Neural crest cell (in vitro differentiated cells): ENCODE results near the gene VEZF1. TPM values are rescaled to one million over a fixed set of nuclear protein-coding genes. Genes with fewer than 3 reads are reported as not detected.

Experiments used
- DNase-seq: peaks from one replicate; pipeline ENCODE4 v3.0.0; 2021; ENCODE audit warnings: low read depth, mixed read lengths, low spot score
- H3K27ac Mint-ChIP-seq: one replicate; pipeline ENCODE4 v1.8.0; 2021; ENCODE audit warnings: mild to moderate bottlenecking, mixed read lengths; ENCODE audit not compliant: unreplicated experiment
- H3K27me3 Mint-ChIP-seq: 2 replicates; pipeline ENCODE4 v1.8.0; 2021; ENCODE audit warnings: low read depth, mild to moderate bottlenecking, mixed read lengths
- H3K36me3 Mint-ChIP-seq: 2 replicates; pipeline ENCODE4 v1.8.0; 2021; ENCODE audit warnings: low read depth, mild to moderate bottlenecking, mixed read lengths
- H3K4me1 Mint-ChIP-seq: 2 replicates; pipeline ENCODE4 v1.8.0; 2021; ENCODE audit warnings: mixed read lengths
- H3K4me3 Mint-ChIP-seq: one replicate; pipeline ENCODE4 v1.8.0; 2021; ENCODE audit warnings: mild to moderate bottlenecking, mixed read lengths
- H3K9me3 Mint-ChIP-seq: 2 replicates; pipeline ENCODE4 v1.8.0; 2021; ENCODE audit warnings: mixed read lengths
- CTCF ChIP-seq: fragments of 200-600 bp; sonication (generic); conservative IDR thresholded peaks from 2 replicates; pipeline ENCODE4 v1.5.0; 2021; ENCODE audit warnings: antibody characterized with exemption, mild to moderate bottlenecking
- long read RNA-seq: library from polyadenylated mRNA; unstranded; transcript quantifications from one replicate; pipeline ENCODE4 v2.0.0, GENCODE V29; 2020
- total RNA-seq: library from RNA; stranded (reverse); gene quantifications from 2 replicates; pipeline ENCODE4 v1.2.1, GENCODE V29; 2021

The VEZF1 gene
- 139 and 142 TPM in 2 replicates for total RNA-seq
- long read RNA-seq, transcript VEZF1-202 (6 exons, 2,321 nt) = major isoform, 8 of 34 reads
- long read RNA-seq, partial matches to known transcripts = 8 of 34 reads
- long read RNA-seq, other reads (novel, unspliced or antisense) = 17 of 34 reads

GRCh38 chr17:57987581-57988300 is at the start of gene VEZF1:
Gene VEZF1, minus strand, starts transcription at chr17:57988254. Its CDS starts 143 bp downstream, at chr17:57988111.
- TF ChIP-seq CTCF = no peak
- peaks cover 7% of the 10 kb centered on the region for H3K36me3 Mint-ChIP-seq
- peaks cover 85% of the 10 kb centered on the region for H3K4me1 Mint-ChIP-seq
- peak; percentile 67 for DNase-seq
- no peaks in the 10 kb centered on the region for H3K9me3 Mint-ChIP-seq
- H3K27me3 Mint-ChIP-seq = peaks cover 22% of the 10 kb centered on the region
- H3K27ac Mint-ChIP-seq = peak within 1 kb of the TSS; percentile 99
- peak within 1 kb of the TSS; percentile 97 for H3K4me3 Mint-ChIP-seq

- peaks cover 11% of the 10 kb centered on the region for H3K36me3 Mint-ChIP-seq
- H3K9me3 Mint-ChIP-seq = peaks cover 11% of the 10 kb centered on the region
- H3K27me3 Mint-ChIP-seq = no peaks in the 10 kb centered on the region
- no peak overlapping the region for H3K4me3 Mint-ChIP-seq
- no peak for TF ChIP-seq CTCF
- no peak overlapping the region for H3K27ac Mint-ChIP-seq
- no peak for DNase-seq
- peaks cover 10% of the 10 kb centered on the region for H3K4me1 Mint-ChIP-seq
Observed at GRCh38 chr17:58032691-58033415, 44.8 kb upstream of the VEZF1 start.

- Mint-ChIP-seq H3K4me3 (no peak overlapping the region), H3K4me1 (peaks cover 10% of the 10 kb centered on the region)
Observed at GRCh38 chr17:58028578-58028977, 40.5 kb upstream of the VEZF1 start.

GRCh38 chr17:58020401-58020800 is 32.3 kb upstream of the VEZF1 start:
- no peaks in the 10 kb centered on the region for H3K4me1 Mint-ChIP-seq
- H3K27ac Mint-ChIP-seq = no peak overlapping the region
- H3K27me3 Mint-ChIP-seq = no peaks in the 10 kb centered on the region
- H3K36me3 Mint-ChIP-seq = no peaks in the 10 kb centered on the region
- no peak for DNase-seq
- TF ChIP-seq CTCF = no peak
- H3K4me3 Mint-ChIP-seq = no peak overlapping the region
- H3K9me3 Mint-ChIP-seq = no peaks in the 10 kb centered on the region

More at GRCh38 chr17:58028578-58028977, 40.5 kb upstream of the VEZF1 start:
- Mint-ChIP-seq H3K9me3 (peaks cover 13% of the 10 kb centered on the region), H3K27ac (no peak overlapping the region), H3K36me3 (peaks cover 12% of the 10 kb centered on the region), H3K27me3 (no peaks in the 10 kb centered on the region)
- no peak for DNase-seq
- TF ChIP-seq CTCF = no peak

GRCh38 chr17:58019521-58019920 is 31.5 kb upstream of the VEZF1 start:
- H3K36me3 Mint-ChIP-seq = no peaks in the 10 kb centered on the region
- no peak overlapping the region for H3K27ac Mint-ChIP-seq
- no peak for DNase-seq
- no peaks in the 10 kb centered on the region for H3K4me1 Mint-ChIP-seq
- no peaks in the 10 kb centered on the region for H3K27me3 Mint-ChIP-seq
- no peaks in the 10 kb centered on the region for H3K9me3 Mint-ChIP-seq
- no peak overlapping the region for H3K4me3 Mint-ChIP-seq
- TF ChIP-seq CTCF = no peak
